HepG2 (cell line): ENCODE data around the gene NFE2. TPM values are rescaled to one million over a fixed set of nuclear protein-coding genes. Genes with fewer than 3 reads are reported as not detected.

Source experiments
- ATAC-seq: fragments of 200-7000 bp; cut with Tn5 transposase; 3 replicates; pipeline ENCODE4 v1.9.1; 2020; ENCODE audit warnings: mild to moderate bottlenecking, moderate library complexity
- BruUV-seq: library from RNA; stranded (reverse); fragments of 400-500 nt; replicated peaks from 2 replicates; lab custom pipeline; 2021; lab: Mats Ljungman, UMichigan
- CTCF ChIA-PET: fragments of 300-600 bp; formaldehyde crosslinking; extraction: SDS; loops from one replicate; lab custom pipeline; 2021; ENCODE audit warnings: low total read pairs, inconsistent platforms, low intra/inter-chr PET ratio; lab: Yijun Ruan, JAX
- POLR2A ChIA-PET: fragments of 350-600 bp; sonication (Branson Sonifier 250); formaldehyde crosslinking; loops from one replicate; lab custom pipeline; 2020; ENCODE audit warnings: antibody characterized with exemption, inconsistent platforms; lab: Yijun Ruan, JAX
- DNase-seq: peaks from one replicate; pipeline ENCODE4 v3.0.0-alpha.2; 2015; ENCODE audit warnings: low spot score
- FAIRE-seq: peaks from 3 replicates; lab custom pipeline; 2011; peaks lifted over from hg19 to GRCh38; lab: Jason Lieb, UNC
- H2AFZ ChIP-seq: one replicate; pipeline ENCODE4 v1.6.1; 2011; ENCODE audit warnings: low read length, inconsistent platforms
- H3K27ac ChIP-seq: fragments of 300-600 bp; 3 replicates; pipeline ENCODE4 v1.8.0; 2011; ENCODE audit warnings: mixed run types, mild to moderate bottlenecking, mixed read lengths, low read length, inconsistent platforms; ENCODE audit not compliant: insufficient read depth; ENCODE audit errors: extremely low read length
- H3K27me3 ChIP-seq, 2 experiments: fragments of 200-600 bp in 1 of 2; 2 replicates in 1 of 2; 3 replicates in 1 of 2; pipeline versions ENCODE4 v1.6.0 to v1.8.0; 2011; ENCODE audit warnings: low read length in 2 of 2, mild to moderate bottlenecking in 2 of 2, moderate library complexity in 2 of 2, inconsistent platforms in 1 of 2; ENCODE audit not compliant: insufficient read depth in 2 of 2, control insufficient read depth in 1 of 2
- H3K36me3 ChIP-seq, 2 experiments: fragments of 200-600 bp in 1 of 2; replicated peaks in 1 of 2; 2 replicates in 1 of 2; 3 replicates in 1 of 2; pipeline versions ENCODE4 v1.5.1 to v1.8.0; 2011; ENCODE audit warnings: low read length in 2 of 2, inconsistent platforms in 1 of 2; ENCODE audit not compliant: insufficient read depth in 2 of 2, control insufficient read depth in 1 of 2
- H3K4me1 ChIP-seq: 2 replicates; pipeline ENCODE4 v1.5.1; 2012; ENCODE audit warnings: low read length, inconsistent platforms; ENCODE audit not compliant: insufficient read depth
- H3K4me2 ChIP-seq: 2 replicates; pipeline ENCODE4 v1.6.0; 2011; ENCODE audit warnings: low read depth, low read length, inconsistent platforms
- H3K4me3 ChIP-seq, 3 experiments: fragments of 200-600 bp in 1 of 3; sonication (generic), shearing (Covaris generic) in 1 of 3; replicated peaks in 1 of 3; 2 replicates each; pipeline ENCODE4 v1.5.1; 2011 to 2016; ENCODE audit warnings: low read length in 3 of 3, inconsistent platforms in 2 of 3, low read depth in 2 of 3, mild to moderate bottlenecking in 2 of 3, control low read depth in 1 of 3, mixed read lengths in 1 of 3; ENCODE audit not compliant: insufficient read depth in 1 of 3
- H3K79me2 ChIP-seq: one replicate; pipeline ENCODE4 v1.6.1; 2011; ENCODE audit warnings: low read length, inconsistent platforms; ENCODE audit not compliant: insufficient read depth
- H3K9ac ChIP-seq: 2 replicates; pipeline ENCODE4 v1.6.0; 2011; ENCODE audit warnings: mild to moderate bottlenecking, low read depth, low read length, inconsistent platforms; ENCODE audit not compliant: insufficient read depth
- H3K9me3 ChIP-seq: 2 replicates; pipeline ENCODE4 v1.5.1; 2012; ENCODE audit warnings: mild to moderate bottlenecking, low read length
- H4K20me1 ChIP-seq: 2 replicates; pipeline ENCODE4 v1.6.0; 2011; ENCODE audit warnings: inconsistent platforms, mild to moderate bottlenecking, low read length, moderate library complexity; ENCODE audit not compliant: insufficient read depth
- AGO1 ChIP-seq: fragments of 200-400 bp; formaldehyde crosslinking; IDR thresholded peaks from 2 replicates; pipeline ENCODE4 v1.6.1; 2017; ENCODE audit warnings: mild to moderate bottlenecking, low read depth, low read length, moderate library complexity; ENCODE audit not compliant: poor library complexity, severe bottlenecking
- FOXA1 ChIP-seq, 2 experiments: fragments of 450-650 bp in 1 of 2; sonication (generic) in 1 of 2; formaldehyde crosslinking in 1 of 2; IDR thresholded peaks; 2 replicates each; pipeline versions ENCODE4 v1.4.0 to v1.6.1; 2016 to 2020; ENCODE audit warnings: missing genetic modification reagents in 1 of 2
- ZNF629 ChIP-seq: sonication (generic); formaldehyde crosslinking; conservative IDR thresholded peaks from 2 replicates; pipeline ENCODE4 v1.5.0; 2020; ENCODE audit warnings: missing genetic modification reagents
- WGBS: methylation state at CpG from one replicate; pipeline ENCODE4 v1.1.6; 2017; ENCODE audit warnings: low lambda C conversion rate; 5-methylcytosine and 5-hydroxymethylcytosine counted together
- in situ Hi-C: cut with HindIII; loops from 2 replicates; pipeline ENCODE4 v1.10.0; 2017; ENCODE audit warnings: low pct_unique_long_range_greater_than_20kb; ENCODE audit not compliant: extremely low pct_ligation_motif_present
- intact Hi-C: fragments of 100-400 bp; cut with micrococcal nuclease; formaldehyde crosslinking; loops from one replicate; pipeline ENCODE4 v1.10.0; 2022; ENCODE audit not compliant: unreplicated experiment
- polyA plus RNA-seq, 8 experiments: library from polyadenylated mRNA; depleted of rRNA in 3 of 8; stranded (reverse) in 7 of 8; unstranded in 1 of 8; fragments of >200 nt; fragmentation: Illumina TruSeq in 4 of 8; extraction: Trizol in 4 of 8; gene quantifications; 2 replicates each; pipeline versions ENCODE4 v1.2.1 to v1.2.3, GENCODE V29; 2011 to 2016; ENCODE audit warnings: low read depth in 4 of 8, missing spikeins in 1 of 8, mixed read lengths in 1 of 8; ENCODE audit not compliant: insufficient read depth in 1 of 8
- total RNA-seq, 5 experiments: library from RNA; depleted of rRNA; stranded (reverse); fragments of >200 nt; fragmentation: Illumina TruSeq; extraction: Trizol; gene quantifications; 2 replicates each; pipeline ENCODE4 v1.2.3, GENCODE V29; 2016; ENCODE audit warnings: low read depth in 1 of 5
- TF ChIP-seq, protein P1 (sequence below): sonication (generic); formaldehyde crosslinking; IDR thresholded peaks from 2 replicates; pipeline ENCODE4 v1.8.1; 2023; ENCODE audit warnings: mild to moderate bottlenecking, moderate library complexity, missing genetic modification reagents

The NFE2 gene
- total and polyA plus RNA-seq, 2 of the 13 experiments (the other 11 are each of a cell fraction or from before 2014, with no cell fraction given): 4.5 to 7.8 TPM

DNA sequence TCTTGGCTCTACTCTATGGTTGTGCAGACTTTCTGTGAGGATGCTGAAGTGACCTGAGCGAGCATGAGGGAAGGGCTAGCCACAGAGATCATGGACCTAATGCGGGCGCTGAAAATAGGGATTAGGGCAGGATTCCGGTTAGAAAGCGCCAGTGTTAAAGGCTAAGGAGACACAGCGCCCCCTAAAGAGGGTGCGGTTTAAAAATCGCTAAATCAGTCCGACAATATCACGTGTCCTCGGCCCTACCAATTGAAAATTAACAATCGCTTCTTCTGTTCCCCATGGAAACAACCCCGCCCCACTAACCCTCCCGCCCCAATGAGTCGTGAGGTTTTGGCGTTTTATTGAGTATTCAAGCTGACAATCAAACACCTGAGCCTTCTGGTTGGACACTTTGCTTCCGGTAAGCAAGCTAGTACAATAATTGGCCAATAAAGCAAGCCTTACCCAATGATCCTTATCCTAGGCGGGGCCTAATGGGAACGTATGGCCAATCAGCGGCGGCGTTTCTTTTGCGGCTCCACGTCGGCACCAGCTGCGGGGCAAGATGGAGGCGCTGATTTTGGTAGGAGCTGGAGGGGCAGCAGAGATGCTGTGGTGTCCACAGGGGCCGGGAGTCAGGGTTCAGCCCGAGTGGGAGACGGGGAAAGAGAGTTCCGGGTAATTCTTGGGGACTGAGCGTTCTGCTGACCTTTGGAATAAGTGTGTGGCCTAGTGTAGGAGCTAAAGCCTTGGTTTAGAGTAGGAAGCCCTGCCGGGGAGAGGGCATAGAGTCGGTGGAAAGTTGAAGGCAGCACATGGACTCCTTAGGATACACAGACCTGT is 24.0 kb upstream of the NFE2 start, which contains the start of gene COPZ1 (continued):
- no peak for TF ChIP-seq AGO1
- TF ChIP-seq, protein P1, sequence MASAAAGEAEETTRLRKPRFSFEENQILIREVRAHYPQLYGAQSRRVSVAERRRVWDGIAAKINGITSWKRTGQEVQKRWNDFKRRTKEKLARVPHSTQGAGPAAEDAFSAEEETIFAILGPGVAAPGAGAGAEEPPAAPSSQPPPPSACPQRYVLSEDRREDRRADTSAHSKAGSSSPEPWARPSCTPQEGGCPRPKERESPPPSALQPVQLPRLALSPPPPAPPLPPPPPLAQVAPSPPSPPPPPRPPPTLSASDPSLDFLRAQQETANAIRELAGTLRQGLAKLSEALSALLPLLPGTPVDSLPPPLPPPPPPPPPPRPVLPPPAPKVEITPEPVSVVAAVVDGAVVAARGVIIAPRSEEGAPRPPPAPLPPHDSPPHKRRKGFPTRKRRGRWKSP (CRISPR knock-in tag): 0 out of 2 replicates have a peak, but pooled peaks have one; percentile 8
- TF ChIP-seq, all 625 proteins: peak for 166

DNA sequence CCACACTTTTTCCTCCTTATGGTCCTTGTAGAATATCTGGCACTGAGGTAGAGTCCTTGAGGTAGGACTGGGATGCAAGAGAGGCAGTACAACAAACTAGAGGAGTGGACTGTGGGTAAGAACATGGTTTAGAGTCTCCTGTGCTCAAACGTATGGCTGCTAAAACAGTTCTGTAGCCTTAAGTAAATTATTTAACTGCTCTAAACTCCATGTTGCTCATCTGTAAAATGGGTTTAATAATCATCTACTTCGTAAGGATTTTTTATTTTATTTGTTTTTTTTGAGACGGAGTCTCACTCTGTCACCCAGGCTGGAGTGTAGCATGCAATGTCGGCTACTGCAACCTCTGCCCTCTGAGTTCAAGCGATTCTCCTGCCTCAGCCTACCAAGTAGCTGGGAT is 20.5 kb upstream of the NFE2 start:
- Histone ChIP-seq H3K4me2 (no peak overlapping the region), H3K27me3 (no peaks in the 10 kb centered on the region; a peak in 1 of 5 replicates), H3K4me3 (no peak overlapping the region), H3K36me3 (no peaks in the 10 kb centered on the region), H2AFZ (no peak overlapping the region), H4K20me1 (no peaks in the 10 kb centered on the region), H3K27ac (no peak overlapping the region), H3K9me3 (no peaks in the 10 kb centered on the region), H3K79me2 (peaks cover 9% of the 10 kb centered on the region), H3K4me1 (peaks cover 9% of the 10 kb centered on the region), H3K9ac (no peak overlapping the region)
- POLR2A ChIA-PET: no interaction called here
- no peak for ATAC-seq
- FAIRE-seq: no peak
- CTCF ChIA-PET: interaction anchor here (1.0 kb wide), 1 partner anchor 26 kb away, joined by 3 read pairs; no protein-coding TSS in a partner anchor
- in situ Hi-C loops: no loop called here
- no peak for DNase-seq
- intact Hi-C loops: no loop called here
- BruUV-seq: no TSS peak
- WGBS: 72% methylated on average over 5 of the region's 5 CpGs
- TF ChIP-seq ZNF629 (peak; percentile 76), FOXA1 (IDR thresholded peaks at IDR 0.05) (no peak), FOXA1 (CRISPR knock-in tag; IDR thresholded peaks at IDR 0.05) (no peak)
